Pancreas (tissue), 10 donors: ENCODE measurements around the gene ULK4. TPM values are rescaled to one million over a fixed set of nuclear protein-coding genes. Genes with fewer than 3 reads are reported as not detected.
A peak's percentile ranks its signal among the peaks of the same experiment; 100 is the strongest.

Source experiments
- ATAC-seq, 4 donors: fragments of 200-7000 bp; cut with Tn5 transposase; one replicate each; pipeline versions ENCODE4 v1.8.0 to v1.9.1; 2020; ENCODE audit warnings: mild to moderate bottlenecking in 4 of 4, moderate library complexity in 4 of 4
- DNase-seq, 6 donors: peaks; one replicate each; pipeline ENCODE4 v3.0.0-alpha.2; 2020
- FAIRE-seq: peaks from 2 replicates; lab custom pipeline; 2012; peaks lifted over from hg19 to GRCh38; lab: Jason Lieb, UNC
- H3K27ac ChIP-seq, 4 donors: fragments of 200-600 bp; sonication (generic); 1 replicate in 3 of 4; 2 replicates in 1 of 4; pipeline versions ENCODE4 v1.5.0 to v1.8.0; 2020
- H3K27me3 ChIP-seq, 4 donors: fragments of 200-600 bp; one replicate each; pipeline ENCODE4 v1.8.0; 2021
- H3K36me3 ChIP-seq, 3 donors: fragments of 200-600 bp; sonication (generic) in 1 of 3; one replicate each; pipeline versions ENCODE4 v1.5.0 to v1.8.0; 2020 to 2021
- H3K4me1 ChIP-seq, 3 donors: fragments of 200-600 bp; one replicate each; pipeline ENCODE4 v1.8.0; 2021
- H3K4me3 ChIP-seq, 4 donors: fragments of 200-600 bp; sonication (generic) in 2 of 4; one replicate each; pipeline versions ENCODE4 v1.5.0 to v1.8.0; 2020 to 2021
- H3K9me3 ChIP-seq, 4 donors: fragments of 200-600 bp; one replicate each; pipeline ENCODE4 v1.8.0; 2021
- WGBS, 2 donors: extraction: QIAGEN DNeasy Blood & Tissue Kit; methylation state at CpG; one replicate each; pipeline ENCODE4 v1.1.7; 2013; 5-methylcytosine and 5-hydroxymethylcytosine counted together
- intact Hi-C, 3 donors: fragments of 100-400 bp; cut with DNase I; formaldehyde crosslinking; loops; one replicate each; pipeline versions ENCODE4 v1.11.1 to v1.14.2; 2022
- polyA plus RNA-seq, 2 donors: library from polyadenylated mRNA; stranded (reverse); fragments of 200-250 nt; gene quantifications; one replicate each; pipeline ENCODE4 v1.2.3, GENCODE V29; 2013
- total RNA-seq, 6 donors: library from RNA; stranded (reverse); fragmentation: NEBNext Ultra II Directional in 4 of 6; extraction: Animal tissue kit (Norgen Biotek cat#: 25700) in 4 of 6; gene quantifications; one replicate each; pipeline versions ENCODE4 v1.2.1 to v1.2.4, GENCODE V29; 2021 to 2023
- TF ChIP-seq, protein P1 (sequence below), 4 donors: fragments of 200-600 bp; sonication (generic) in 3 of 4; IDR thresholded peaks; one replicate each; pipeline versions ENCODE4 v1.5.0 to v1.8.0; 2021; ENCODE audit warnings: antibody characterized with exemption in 4 of 4
- donor health status: healthy with polysubstance abuse.
- donor health status: DM: no; HTN: no; CAD: no; lungs with moderate emphysema.
- donor health status: DM: no; HTN: no; CAD: no.
- donor health status: control.
- donor health status: control.
- donor health status: Bipolar disorder and iron deficiency.
- donor health status: DM: yes; HTN: yes; CAD: no.
- donor health status: DM: no; HTN: no; CAD: no.
- donor health status: DM: no; HTN: no; CAD: no.
- donor health status: DM: yes; HTN: yes; CAD: no.

ULK4 gene
- total RNA-seq, result 1 to 10 TPM; 3.1 to 8.6 (median 5.3) TPM
- polyA plus RNA-seq, result 1 to 10 TPM; 2.3 to 2.9 TPM

DNA sequence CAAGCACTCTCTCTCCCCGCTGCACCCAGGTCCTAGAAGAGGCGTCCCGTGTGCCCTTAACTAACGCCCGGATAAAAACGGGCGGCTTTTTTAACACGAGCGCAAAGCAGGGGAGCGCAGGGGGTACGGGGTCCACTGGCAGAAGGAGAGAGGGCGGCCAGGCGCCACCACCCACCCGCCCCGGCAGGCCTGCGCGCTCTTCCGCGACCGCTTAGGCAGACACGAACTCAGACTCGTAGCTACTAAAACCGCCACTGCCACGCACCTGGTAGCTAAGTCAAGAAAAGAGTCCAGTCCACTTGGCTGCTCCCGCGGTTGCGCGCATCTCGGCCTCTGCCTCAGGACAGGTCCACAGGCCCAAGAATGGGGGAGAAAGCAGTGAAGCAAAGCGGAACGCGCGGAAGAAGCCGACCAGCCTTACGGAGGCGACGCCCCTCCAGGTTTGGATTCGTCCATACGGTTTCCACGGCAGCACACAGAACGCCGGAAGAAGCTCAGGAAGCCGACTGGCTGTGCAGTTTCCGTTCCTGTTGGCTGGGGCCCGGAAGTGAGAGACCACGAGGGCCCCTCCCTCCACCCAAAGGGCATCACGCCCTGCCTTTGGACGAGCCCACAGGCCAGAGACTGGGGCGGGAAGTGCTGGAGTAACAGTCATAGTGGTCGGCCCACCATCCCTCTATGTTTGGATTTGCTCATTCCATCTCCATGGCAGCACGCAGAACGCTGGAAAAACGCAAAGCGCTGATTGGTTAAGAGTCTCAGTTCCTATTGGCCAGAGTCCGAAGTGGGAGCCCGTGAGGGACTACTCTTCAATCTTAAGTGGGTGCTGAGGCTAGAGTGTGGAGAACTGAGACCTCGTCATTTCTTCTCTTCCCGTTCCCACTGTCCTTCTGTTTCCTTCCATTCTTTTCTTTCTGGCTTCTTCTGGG lies at the start of gene ULK4:
ULK4 (minus strand) TSS at position 353 of the 929 bp plus-strand sequence. CDS start 7,344 bp downstream, outside the sequence.
- peak; percentile 95 to 98 (median 97) for ATAC-seq
- Histone ChIP-seq H3K9me3 (no peaks in the 10 kb centered on the region), H3K4me3 (peak within 1 kb of the TSS; percentile 74 to 84 (median 79)), H3K36me3 (no peaks in the 10 kb centered on the region), H3K27me3 (no peaks in the 10 kb centered on the region), H3K27ac (peak within 1 kb of the TSS; percentile 63 to 69 (median 68)), H3K4me1 (peaks cover 0 to 6% (median 3%) of the 10 kb centered on the region in 3 donors)
- WGBS, 2 donors, result 0% methylated on average over 58 of the region's 58 CpGs
- peak; percentile 91 for FAIRE-seq
- intact Hi-C loops, result no loop called here
- TF ChIP-seq, protein P1, sequence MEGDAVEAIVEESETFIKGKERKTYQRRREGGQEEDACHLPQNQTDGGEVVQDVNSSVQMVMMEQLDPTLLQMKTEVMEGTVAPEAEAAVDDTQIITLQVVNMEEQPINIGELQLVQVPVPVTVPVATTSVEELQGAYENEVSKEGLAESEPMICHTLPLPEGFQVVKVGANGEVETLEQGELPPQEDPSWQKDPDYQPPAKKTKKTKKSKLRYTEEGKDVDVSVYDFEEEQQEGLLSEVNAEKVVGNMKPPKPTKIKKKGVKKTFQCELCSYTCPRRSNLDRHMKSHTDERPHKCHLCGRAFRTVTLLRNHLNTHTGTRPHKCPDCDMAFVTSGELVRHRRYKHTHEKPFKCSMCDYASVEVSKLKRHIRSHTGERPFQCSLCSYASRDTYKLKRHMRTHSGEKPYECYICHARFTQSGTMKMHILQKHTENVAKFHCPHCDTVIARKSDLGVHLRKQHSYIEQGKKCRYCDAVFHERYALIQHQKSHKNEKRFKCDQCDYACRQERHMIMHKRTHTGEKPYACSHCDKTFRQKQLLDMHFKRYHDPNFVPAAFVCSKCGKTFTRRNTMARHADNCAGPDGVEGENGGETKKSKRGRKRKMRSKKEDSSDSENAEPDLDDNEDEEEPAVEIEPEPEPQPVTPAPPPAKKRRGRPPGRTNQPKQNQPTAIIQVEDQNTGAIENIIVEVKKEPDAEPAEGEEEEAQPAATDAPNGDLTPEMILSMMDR (IDR thresholded peaks at IDR 0.05), result no peak
- DNase-seq, result peak; percentile 90 to 98 (median 96)

DNA sequence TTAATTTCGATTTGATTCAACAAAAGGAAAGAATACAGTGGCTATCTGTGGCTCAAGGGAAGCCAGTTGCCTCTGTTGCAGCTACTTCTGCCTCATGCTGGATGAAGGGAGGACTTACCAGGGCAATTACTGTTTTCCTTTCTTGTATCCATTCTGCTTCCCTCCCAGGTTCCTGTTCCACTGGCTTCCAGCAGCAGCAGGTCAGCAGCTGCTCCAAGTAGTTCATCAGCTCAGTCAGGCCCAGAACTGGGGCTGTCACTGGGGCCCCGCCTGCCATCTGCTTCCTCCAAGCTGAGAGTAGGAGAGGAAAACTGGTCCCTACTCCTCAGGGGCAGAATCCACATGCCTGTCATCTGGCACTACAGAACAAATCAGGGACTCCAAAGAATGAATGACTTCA lies 48.6 kb upstream of the ULK4 start:
- Histone ChIP-seq H3K4me1 (no peaks in the 10 kb centered on the region), H3K9me3 (no peaks in the 10 kb centered on the region), H3K36me3 (no peaks in the 10 kb centered on the region), H3K4me3 (no peak overlapping the region), H3K27ac (no peak overlapping the region), H3K27me3 (no peaks in the 10 kb centered on the region)
- 55 to 57% methylated on average over 2 of the region's 2 CpGs for WGBS, 2 donors
- intact Hi-C loops, result no loop called here
- FAIRE-seq (no peak), DNase-seq (no peak), ATAC-seq (no peak)
- TF ChIP-seq, protein P1 (IDR thresholded peaks at IDR 0.05), result no peak

DNA sequence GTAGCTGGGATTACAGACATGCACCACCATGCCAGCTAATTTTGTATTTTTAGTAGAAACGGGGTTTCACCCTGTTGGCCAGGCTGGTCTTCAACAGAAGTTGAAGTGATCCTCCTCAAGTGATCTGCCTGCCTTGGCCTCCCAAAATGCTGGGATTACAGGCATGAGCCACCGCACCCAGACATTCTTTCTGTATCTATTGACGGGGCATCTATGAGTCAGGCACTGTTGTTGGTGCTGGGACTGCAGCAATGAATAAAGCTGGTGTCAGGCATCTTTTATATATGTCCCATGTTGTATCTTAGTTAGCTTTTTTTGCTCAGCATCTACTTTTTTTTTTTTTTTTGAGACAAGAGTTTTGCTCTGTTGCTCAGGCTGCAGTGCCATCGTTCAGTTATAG lies 47.6 kb upstream of the ULK4 start:
- Histone ChIP-seq H3K4me1 (no peaks in the 10 kb centered on the region), H3K27me3 (no peaks in the 10 kb centered on the region), H3K27ac (no peak overlapping the region), H3K4me3 (no peak overlapping the region), H3K9me3 (no peaks in the 10 kb centered on the region), H3K36me3 (no peaks in the 10 kb centered on the region)
- WGBS, 2 donors, result 82 to 88% methylated on average over 4 of the region's 4 CpGs
- intact Hi-C loops, result no loop called here
- ATAC-seq, result no peak
- FAIRE-seq, result no peak
- no peak for DNase-seq
- TF ChIP-seq, protein P1 (IDR thresholded peaks at IDR 0.05), result no peak

DNA sequence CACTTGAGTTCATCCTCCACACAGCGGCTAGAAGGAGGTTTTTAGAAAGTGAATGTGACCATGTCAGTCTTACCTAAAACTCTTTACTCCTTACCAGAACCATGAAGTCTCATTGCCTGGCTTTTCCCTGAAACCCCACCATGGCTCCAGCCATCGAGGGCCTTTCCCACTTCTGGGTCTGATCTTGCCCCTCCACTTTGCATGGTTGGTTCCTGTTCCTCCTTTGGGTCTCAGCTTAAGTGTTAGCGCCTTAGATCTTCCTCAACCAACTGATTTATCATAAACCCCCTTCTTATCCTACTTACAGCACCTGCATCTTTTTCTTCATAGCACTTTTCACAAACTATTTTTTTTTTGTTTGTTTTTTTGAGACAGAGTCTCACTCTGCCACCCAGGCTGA lies 45.9 kb upstream of the ULK4 start:
- TF ChIP-seq, protein P1 (IDR thresholded peaks at IDR 0.05), result no peak
- 87 to 96% methylated on average over 3 of the region's 3 CpGs for WGBS, 2 donors
- no peaks in the 10 kb centered on the region for H3K9me3 ChIP-seq
- no peaks in the 10 kb centered on the region for H3K27me3 ChIP-seq
- no peak for ATAC-seq
- H3K4me1 ChIP-seq, result no peaks in the 10 kb centered on the region
- H3K27ac ChIP-seq, result no peak overlapping the region
- no peak overlapping the region for H3K4me3 ChIP-seq
- DNase-seq, result no peak
- intact Hi-C loops, result no loop called here
- no peaks in the 10 kb centered on the region for H3K36me3 ChIP-seq
- no peak for FAIRE-seq

DNA sequence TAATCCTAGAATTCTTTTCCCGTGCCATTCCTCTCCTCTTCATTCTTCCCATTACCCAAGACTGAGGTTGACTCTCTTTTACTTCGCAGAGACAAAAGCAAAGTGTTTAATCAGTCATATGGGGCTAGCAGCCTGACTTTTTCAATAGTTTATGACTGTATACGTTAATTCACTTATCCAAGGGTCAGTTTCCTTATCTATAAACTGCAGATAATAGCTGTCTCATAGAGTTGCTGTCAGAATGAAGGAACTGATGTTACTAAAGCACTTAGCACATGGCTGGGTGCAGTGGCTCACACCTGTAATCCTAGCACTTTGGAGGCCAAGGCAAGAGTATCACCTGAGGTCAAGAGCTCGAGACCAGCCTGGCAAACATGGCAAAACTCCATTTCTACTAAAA lies 43.5 kb upstream of the ULK4 start:
- Histone ChIP-seq H3K36me3 (no peaks in the 10 kb centered on the region), H3K27me3 (no peaks in the 10 kb centered on the region), H3K4me3 (no peak overlapping the region), H3K9me3 (no peaks in the 10 kb centered on the region), H3K4me1 (no peaks in the 10 kb centered on the region), H3K27ac (no peak overlapping the region)
- no peak for FAIRE-seq
- ATAC-seq, result no peak
- WGBS, 2 donors, result 72 to 82% methylated on average over 4 of the region's 4 CpGs
- intact Hi-C loops, result no loop called here
- DNase-seq, result no peak
- TF ChIP-seq, protein P1 (IDR thresholded peaks at IDR 0.05), result no peak
